Ectodermal cell (in vitro differentiated cells): ENCODE results near the gene ING3.

ENCODE experiments used
- H3K27ac ChIP-seq: 2 replicates; pipeline ENCODE4 v1.7.0; 2013; ENCODE audit warnings: mild to moderate bottlenecking, low read depth, low read length; ENCODE audit not compliant: insufficient read depth, poor library complexity, severe bottlenecking
- H3K27me3 ChIP-seq: 2 replicates; pipeline ENCODE4 v1.7.0; 2013; ENCODE audit warnings: mild to moderate bottlenecking, low read length; ENCODE audit not compliant: insufficient read depth, control insufficient read depth, poor library complexity, severe bottlenecking
- H3K36me3 ChIP-seq: one replicate; pipeline ENCODE4 v1.7.0; 2013; ENCODE audit warnings: low read length; ENCODE audit not compliant: control insufficient read depth, insufficient read depth
- H3K4me1 ChIP-seq: one replicate; pipeline ENCODE4 v1.7.0; 2013; ENCODE audit warnings: low read length; ENCODE audit not compliant: control insufficient read depth, insufficient read depth
- H3K4me3 ChIP-seq: 2 replicates; pipeline ENCODE4 v1.7.0; 2013; ENCODE audit warnings: low read depth, low read length, control low read depth; ENCODE audit not compliant: insufficient read depth
- H3K9me3 ChIP-seq: 2 replicates; pipeline ENCODE4 v1.7.0; 2013; ENCODE audit warnings: mild to moderate bottlenecking, low read length, moderate library complexity; ENCODE audit not compliant: control insufficient read depth
- WGBS, 2 experiments: methylation state at CpG; one replicate each; pipeline ENCODE4 v1.1.7; 2013; ENCODE audit warnings: missing lambda C conversion rate in 2 of 2; 5-methylcytosine and 5-hydroxymethylcytosine counted together

Gene ING3

GRCh38 chr7:120993553-120994191, 43.1 kb downstream of the ING3 start:
- Histone ChIP-seq H3K9me3 (no peaks in the 10 kb centered on the region), H3K27me3 (peaks cover 14% of the 10 kb centered on the region), H3K4me3 (no peak overlapping the region), H3K4me1 (peaks cover 3% of the 10 kb centered on the region), H3K36me3 (no peaks in the 10 kb centered on the region), H3K27ac (no peak overlapping the region)
- WGBS, 2 experiments = 88% methylated on average over 5 of the region's 5 CpGs

GRCh38 chr7:120994512-120995410, 44.2 kb downstream of the ING3 start:
- H3K36me3 ChIP-seq = no peaks in the 10 kb centered on the region
- no peaks in the 10 kb centered on the region for H3K9me3 ChIP-seq
- peaks cover 4% of the 10 kb centered on the region for H3K27me3 ChIP-seq
- no peak overlapping the region for H3K27ac ChIP-seq
- no peaks in the 10 kb centered on the region for H3K4me1 ChIP-seq
- 91 to 93% methylated on average over 5 of the region's 5 CpGs for WGBS, 2 experiments
- no peak overlapping the region for H3K4me3 ChIP-seq

GRCh38 chr7:120995654-120996053, 45.1 kb downstream of the ING3 start:
- Histone ChIP-seq H3K36me3 (no peaks in the 10 kb centered on the region), H3K27ac (no peak overlapping the region), H3K9me3 (no peaks in the 10 kb centered on the region), H3K27me3 (no peaks in the 10 kb centered on the region), H3K4me3 (no peak overlapping the region), H3K4me1 (no peaks in the 10 kb centered on the region)
- WGBS, 2 experiments = 91 to 98% methylated on average over 2 of the region's 2 CpGs

- Histone ChIP-seq H3K4me1 (no peaks in the 10 kb centered on the region), H3K27me3 (no peaks in the 10 kb centered on the region), H3K4me3 (no peak overlapping the region), H3K9me3 (no peaks in the 10 kb centered on the region), H3K27ac (no peak overlapping the region), H3K36me3 (no peaks in the 10 kb centered on the region)
- 94 to 97% methylated on average over 2 of the region's 2 CpGs for WGBS, 2 experiments
Observed at GRCh38 chr7:120996333-120996987, 45.9 kb downstream of the ING3 start.

GRCh38 chr7:120996988-120997345, 46.4 kb downstream of the ING3 start:
- Histone ChIP-seq H3K27ac (no peak overlapping the region), H3K4me1 (no peaks in the 10 kb centered on the region), H3K4me3 (no peak overlapping the region), H3K27me3 (no peaks in the 10 kb centered on the region), H3K9me3 (no peaks in the 10 kb centered on the region), H3K36me3 (no peaks in the 10 kb centered on the region)

GRCh38 chr7:120997882-120998474, 47.4 kb downstream of the ING3 start:
- Histone ChIP-seq H3K36me3 (no peaks in the 10 kb centered on the region), H3K4me1 (no peaks in the 10 kb centered on the region), H3K27me3 (no peaks in the 10 kb centered on the region), H3K9me3 (no peaks in the 10 kb centered on the region), H3K27ac (no peak overlapping the region), H3K4me3 (no peak overlapping the region)
- 96 to 97% methylated on average over 5 of the region's 7 CpGs for whole genome bisulfite sequencing, 2 experiments

GRCh38 chr7:120998520-120998919, 47.9 kb downstream of the ING3 start:
- no peaks in the 10 kb centered on the region for H3K27me3 ChIP-seq
- no peaks in the 10 kb centered on the region for H3K36me3 ChIP-seq
- H3K27ac ChIP-seq = no peak overlapping the region
- 92 to 100% methylated on average over 1 of the region's 1 CpG for WGBS, 2 experiments
- no peak overlapping the region for H3K4me3 ChIP-seq
- H3K9me3 ChIP-seq = no peaks in the 10 kb centered on the region
- H3K4me1 ChIP-seq = no peaks in the 10 kb centered on the region

- no peaks in the 10 kb centered on the region for H3K27me3 ChIP-seq
- WGBS, 2 experiments = 78 to 95% methylated on average over 1 to 2 of the region's 2 CpGs
- H3K4me3 ChIP-seq = no peak overlapping the region
- H3K4me1 ChIP-seq = no peaks in the 10 kb centered on the region
- no peaks in the 10 kb centered on the region for H3K36me3 ChIP-seq
- H3K9me3 ChIP-seq = no peaks in the 10 kb centered on the region
- no peak overlapping the region for H3K27ac ChIP-seq
Observed at GRCh38 chr7:120998996-120999565, 48.5 kb downstream of the ING3 start.

GRCh38 chr7:121000081-121000983, 49.8 kb downstream of the ING3 start:
- no peaks in the 10 kb centered on the region for H3K4me1 ChIP-seq
- no peak overlapping the region for H3K4me3 ChIP-seq

More at GRCh38 chr7:121000081-121000983, 49.8 kb downstream of the ING3 start:
- Histone ChIP-seq H3K27ac (no peak overlapping the region), H3K27me3 (no peaks in the 10 kb centered on the region), H3K9me3 (no peaks in the 10 kb centered on the region), H3K36me3 (no peaks in the 10 kb centered on the region)
- WGBS, 2 experiments = 91 to 96% methylated on average over 6 to 8 of the region's 9 CpGs
